Stimulated activated CD4-positive, alpha-beta T cell treated with anti-CD3 and anti-CD28 coated beads, Interleukin-1b, Interleukin-23, amount 100 ng/mL, for 48 hours (primary cell): ENCODE data around the gene PTPRCAP.
"Not testable (repeated sequence)": the region's sequence is repeated elsewhere in the genome, so short reads cannot be mapped to it uniquely, and the experiment has no call there.

Experiments
- DNase-seq: peaks from one replicate; pipeline ENCODE4 v3.0.0-alpha.2; 2020

PTPRCAP gene

GRCh38 chr11:67437082-67437808, at the start of gene PTPRCAP:
Gene PTPRCAP, minus strand, starts transcription at chr11:67437682. Its CDS starts 63 bp downstream, at chr11:67437619.
- peak; percentile 60 for DNase-seq

DNA sequence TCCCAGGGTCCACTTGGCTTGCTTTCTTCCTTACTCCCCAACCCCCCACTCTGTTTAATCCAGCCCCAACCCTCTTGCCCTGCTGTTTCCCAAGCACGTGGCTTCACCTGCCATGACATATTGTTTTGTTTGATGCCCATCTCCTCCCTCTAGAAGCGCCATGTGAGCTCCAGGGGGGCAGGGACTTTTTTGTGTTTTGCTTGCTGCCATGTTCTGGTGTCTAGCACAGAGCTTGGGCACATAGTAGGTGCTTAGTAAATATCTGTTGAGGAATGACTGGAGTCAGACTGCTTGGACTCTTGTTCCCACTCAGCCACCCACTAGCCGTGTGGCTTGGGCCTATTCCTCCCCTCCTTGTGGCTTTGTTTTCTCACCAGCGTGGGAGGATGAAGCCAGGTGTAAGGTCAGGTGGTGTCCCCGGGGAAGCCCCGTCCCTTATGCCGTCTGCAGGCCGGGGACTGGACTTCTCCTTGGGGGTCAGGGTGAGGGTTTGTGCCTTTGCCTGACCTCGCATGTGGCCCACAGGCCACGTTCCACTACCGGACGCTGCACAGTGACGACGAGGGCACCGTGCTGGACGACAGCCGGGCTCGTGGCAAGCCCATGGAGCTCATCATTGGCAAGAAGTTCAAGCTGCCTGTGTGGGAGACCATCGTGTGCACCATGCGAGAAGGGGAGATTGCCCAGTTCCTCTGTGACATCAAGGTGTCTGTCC, 49.2 kb upstream of the PTPRCAP start:
- peak; percentile 59 for DNase-seq

DNA sequence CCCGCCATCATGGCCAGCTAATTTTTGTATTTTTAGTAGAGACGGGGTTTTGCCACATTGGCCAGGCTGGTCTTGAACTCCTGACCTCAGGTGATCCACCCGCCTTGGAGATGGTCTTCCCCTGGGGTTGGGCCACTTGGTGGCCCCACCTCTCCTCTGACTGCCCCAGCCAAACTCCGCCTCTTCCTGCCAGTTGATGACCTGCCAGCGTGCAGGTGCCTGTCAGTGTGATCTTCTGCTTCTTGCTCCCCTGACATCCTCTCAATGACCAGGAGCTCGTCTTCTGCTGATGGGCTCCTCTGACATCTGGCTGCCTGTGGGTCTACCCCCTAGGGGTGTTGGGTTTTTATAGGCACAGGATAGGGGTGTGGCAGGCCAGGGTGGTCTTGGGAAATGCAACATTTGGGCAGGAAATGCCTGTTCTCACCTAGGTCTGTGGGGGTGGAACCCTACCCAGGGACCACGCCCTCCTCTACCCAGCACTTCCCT, 48.4 kb upstream of the PTPRCAP start:
- DNase-seq, result peak; percentile 80

DNA sequence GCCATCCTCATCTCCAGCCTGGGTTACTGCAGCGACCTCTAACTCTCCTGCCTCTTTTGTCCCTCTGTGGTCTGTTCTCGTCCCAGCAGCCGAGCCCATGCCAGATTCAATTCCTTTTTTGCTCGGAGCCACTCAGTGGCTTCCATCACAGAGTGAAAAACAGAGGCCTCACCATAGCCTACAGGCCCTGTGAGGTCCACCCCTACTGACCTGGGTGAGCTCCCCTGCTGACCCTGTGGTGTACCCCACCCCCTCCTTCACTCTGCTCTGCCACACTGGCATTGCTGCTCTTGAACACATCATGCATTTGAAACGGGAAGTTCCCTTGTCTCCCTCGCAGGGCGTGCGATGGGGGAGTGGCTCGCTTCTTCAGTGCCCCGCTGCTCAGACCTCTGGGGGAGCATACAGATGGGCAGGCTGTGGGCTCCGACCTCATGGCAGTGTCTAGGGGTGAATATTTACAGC, 47.4 kb upstream of the PTPRCAP start:
- peak; percentile 83 for DNase-seq

GRCh38 chr11:67483831-67484665, 46.6 kb upstream of the PTPRCAP start:
- peak; percentile 52 for DNase-seq

DNA sequence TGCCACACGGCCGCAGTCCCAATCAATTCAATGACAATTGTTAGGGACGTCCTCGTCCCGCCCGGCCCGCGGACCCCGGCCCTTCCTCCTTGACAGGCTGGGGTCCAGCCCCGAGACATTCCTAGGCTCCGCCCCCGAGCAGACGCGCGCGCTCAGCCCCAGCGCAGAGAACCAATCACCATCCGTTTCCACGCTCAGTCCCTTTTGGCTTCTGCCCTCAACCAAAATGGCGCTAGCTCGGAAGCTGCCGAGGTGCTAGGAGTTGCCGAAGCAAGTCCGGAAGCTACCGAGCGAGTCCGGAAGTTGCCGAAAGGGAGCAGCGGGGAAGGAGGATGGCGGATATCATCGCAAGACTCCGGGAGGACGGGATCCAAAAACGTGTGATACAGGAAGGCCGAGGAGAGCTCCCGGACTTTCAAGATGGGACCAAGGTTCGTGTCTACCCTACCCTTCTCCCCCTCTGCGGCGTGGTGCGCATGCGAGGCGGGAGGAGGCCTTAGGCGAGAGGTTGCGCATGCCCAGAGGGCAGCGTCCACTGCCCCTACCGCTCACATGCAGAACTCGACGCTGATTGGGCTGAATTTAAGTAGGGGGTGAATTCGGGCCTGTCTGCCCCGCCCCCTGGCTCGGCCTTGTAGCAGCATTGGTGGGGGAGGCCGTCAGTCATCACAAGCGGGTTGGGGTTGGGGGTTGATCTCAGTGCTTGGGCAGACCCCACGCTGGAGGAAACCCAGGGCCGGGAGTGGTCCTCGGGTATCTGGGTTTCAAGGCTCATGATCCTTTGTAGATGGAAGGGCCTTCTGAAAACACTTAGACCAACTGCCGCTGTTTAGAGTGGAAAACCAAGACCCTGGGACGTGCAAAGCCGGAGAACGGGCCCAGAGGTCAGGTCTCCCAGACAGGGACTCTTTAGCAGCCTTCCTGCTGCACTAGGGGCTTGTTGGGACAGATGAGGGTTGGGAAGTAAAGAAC, 45.6 kb upstream of the PTPRCAP start, which contains the start of gene AIP:
Gene AIP (plus strand): TSS at position 200 of the 972 bp plus-strand sequence. CDS start 133 bp downstream, at position 333.
- peak; percentile 98 for DNase-seq

- DNase-seq, result no peak
Observed at GRCh38 chr11:67482275-67482826, 44.9 kb upstream of the PTPRCAP start.

GRCh38 chr11:67477344-67478050, 40.0 kb upstream of the PTPRCAP start:
- not testable (repeated sequence) for DNase-seq

- DNase-seq, result not testable (repeated sequence)
Observed at GRCh38 chr11:67476692-67477091, 39.2 kb upstream of the PTPRCAP start.

GRCh38 chr11:67472882-67473281, 35.4 kb upstream of the PTPRCAP start:
- DNase-seq, result no peak

DNA sequence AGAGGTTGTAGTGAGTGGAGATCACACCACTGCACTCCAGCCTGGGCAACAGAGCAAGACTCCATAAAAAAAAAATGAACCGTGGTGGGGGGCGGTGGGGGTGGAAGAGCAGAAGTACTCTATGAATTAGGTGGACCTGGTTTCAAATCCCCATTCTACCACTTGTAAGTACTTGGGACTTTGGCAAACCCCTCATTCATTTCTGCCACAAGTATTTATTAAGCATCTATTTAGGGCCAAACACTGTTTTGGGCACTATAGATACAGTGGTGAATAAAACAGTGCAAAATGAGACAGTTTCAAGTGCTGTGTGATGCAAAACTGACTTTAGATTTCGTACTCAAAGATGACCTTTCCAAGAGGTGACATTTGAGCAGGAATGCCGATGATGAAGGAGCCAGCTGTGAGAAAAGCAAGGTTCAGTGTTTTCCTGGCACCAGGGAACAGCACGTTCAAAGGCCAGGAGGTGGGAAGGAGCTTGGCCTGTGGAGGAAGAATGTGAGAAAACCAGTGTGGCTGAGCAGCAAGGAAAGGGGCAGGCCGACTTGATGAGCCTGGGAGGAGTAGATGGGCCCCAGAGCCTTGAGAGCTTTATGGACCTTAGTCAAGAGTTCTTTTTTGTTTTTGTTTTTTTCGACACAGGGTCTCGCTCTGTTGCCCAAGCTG, 33.0 kb upstream of the PTPRCAP start:
- no peak for DNase-seq

DNA sequence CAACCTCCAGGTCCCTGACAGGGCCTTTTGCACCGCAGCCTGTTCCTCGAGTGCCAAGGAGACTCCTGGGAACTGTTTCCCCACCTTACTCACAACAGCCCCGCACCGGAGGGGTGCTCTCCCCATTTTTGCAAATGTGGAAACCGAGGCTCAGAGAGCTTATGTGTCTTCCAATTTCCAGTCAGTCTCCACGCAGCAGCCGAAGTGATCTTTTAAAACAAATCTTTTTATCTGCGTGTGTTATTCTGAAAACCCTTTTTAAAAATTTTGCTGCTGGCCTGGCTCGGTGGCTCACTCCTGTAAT, 32.0 kb upstream of the PTPRCAP start:
- no peak for DNase-seq

DNA sequence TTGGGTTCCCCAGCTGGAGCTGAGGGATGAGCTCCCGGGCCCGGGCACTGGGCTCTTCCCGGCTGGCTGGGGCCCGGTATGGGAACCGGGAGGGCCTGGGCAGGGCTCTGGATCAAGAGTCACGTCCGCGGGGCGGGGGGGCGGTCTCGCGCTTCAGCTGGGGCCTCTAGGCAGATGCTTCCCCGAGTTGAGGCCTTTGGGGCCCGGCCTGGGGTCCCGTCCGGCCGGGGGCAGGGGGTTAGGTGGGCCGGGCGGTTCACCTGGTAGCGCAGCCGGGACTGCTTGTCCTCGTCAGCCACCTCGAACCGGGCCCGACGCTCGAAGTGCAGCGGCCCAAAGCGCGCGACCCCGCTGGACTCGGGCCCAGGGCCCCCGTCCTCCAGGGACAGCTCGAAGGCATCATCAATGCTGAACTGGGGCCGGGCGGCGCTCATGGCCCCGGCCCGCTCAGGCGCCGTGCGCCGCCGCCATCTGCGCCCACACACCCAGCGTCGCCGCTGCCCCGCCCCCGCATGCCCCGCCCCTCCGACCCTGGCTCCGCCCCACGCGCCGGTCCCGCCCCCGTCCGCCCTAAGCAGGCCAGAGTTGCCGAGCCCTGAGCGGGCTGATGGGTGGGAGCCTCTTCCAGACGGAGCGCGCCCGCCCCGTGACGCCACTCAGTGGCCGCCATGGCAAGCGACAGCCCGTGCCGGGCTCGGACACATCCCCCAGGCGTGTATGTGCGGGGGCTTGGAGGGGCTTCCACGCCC, 31.5 kb upstream of the PTPRCAP start, which contains the start of gene TMEM134:
Gene TMEM134 (minus strand): TSS at position 493 of the 749 bp plus-strand sequence. CDS start 59 bp downstream, at position 434.
- peak; percentile 93 for DNase-seq

DNA sequence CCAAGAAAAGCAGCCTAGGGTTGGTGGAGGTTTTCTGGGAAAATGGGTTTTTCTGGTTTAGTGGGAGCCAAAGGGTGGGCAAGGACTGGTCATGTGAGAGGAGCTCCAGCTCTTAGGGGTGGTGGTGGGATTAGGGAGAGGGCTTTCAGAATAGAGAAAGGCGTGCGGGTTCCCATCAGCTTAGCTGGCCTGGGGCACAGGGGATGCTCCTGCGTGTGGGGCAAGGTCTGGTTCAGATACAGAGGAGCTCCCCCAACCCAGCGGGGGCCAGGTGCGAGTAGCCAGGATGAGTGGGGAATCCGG, 30.9 kb upstream of the PTPRCAP start:
- no peak for DNase-seq

- DNase-seq, result no peak
Observed at GRCh38 chr11:67468056-67468455, 30.6 kb upstream of the PTPRCAP start.

- DNase-seq, result no peak
Observed at GRCh38 chr11:67466962-67467771, 29.7 kb upstream of the PTPRCAP start.

DNA sequence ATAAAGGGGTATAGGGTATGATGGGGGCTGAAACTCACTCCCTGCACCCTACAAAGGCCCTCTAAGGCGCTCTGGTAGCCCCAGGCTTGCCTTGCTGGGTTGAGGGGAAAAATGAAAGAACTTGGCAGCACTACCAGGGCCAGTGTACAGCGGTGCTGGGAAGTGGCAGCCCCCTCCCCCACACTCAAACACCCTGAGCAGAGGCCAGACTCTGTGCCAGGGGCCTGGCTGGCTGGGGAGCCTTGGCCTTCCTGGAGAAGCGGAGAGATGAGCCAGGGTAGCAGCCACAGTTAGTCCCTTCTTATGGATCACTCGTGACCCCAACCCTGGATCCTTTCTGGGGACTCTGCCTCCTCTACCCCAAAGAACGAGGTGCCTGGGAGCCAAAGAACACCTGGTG, 28.9 kb upstream of the PTPRCAP start:
- no peak for DNase-seq

DNA sequence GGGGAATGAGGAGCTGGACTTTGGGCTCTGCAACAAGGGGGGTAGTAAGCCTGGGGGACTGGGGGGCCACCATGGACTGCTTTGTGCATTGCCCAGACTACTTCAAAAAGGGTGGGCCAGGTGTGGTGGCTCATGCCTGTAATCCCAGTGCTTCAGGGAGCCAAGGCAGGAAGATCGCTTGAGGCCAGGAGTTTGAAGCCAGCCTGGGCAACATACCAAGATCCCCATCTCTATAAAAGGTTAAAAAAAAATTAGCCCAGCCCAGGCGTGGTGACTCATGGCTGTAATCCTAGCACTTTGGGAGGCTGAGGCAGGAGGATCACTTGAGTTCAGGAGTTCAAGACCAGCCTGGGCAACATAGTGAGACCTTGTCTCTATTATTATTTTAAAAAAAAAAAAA, 28.0 kb upstream of the PTPRCAP start:
- DNase-seq, result not testable (repeated sequence)

GRCh38 chr11:67465189-67465510, 27.7 kb upstream of the PTPRCAP start:
- no peak for DNase-seq
